ENCODE measurements around the gene RUVBL2. TPM values are rescaled to one million over a fixed set of nuclear protein-coding genes. Genes with fewer than 3 reads are reported as not detected.
A peak's percentile ranks its signal among the peaks of the same experiment; 100 is the strongest.

The RUVBL2 gene
- total RNA-seq, 2 donors from 2014 or later, result 39.3 to 50.0 TPM

GRCh38 chr19:49057636-49058234 lies 64.0 kb downstream of the RUVBL2 start, which contains the start of gene CGB7:
TSS of gene CGB7 (minus strand) at chr19:49057749. CDS start at chr19:49055375, 2,374 bp downstream.
- DNase-seq, result peak; percentile 85
- intact Hi-C loops (cut with DNase I), result no loop called here
- ATAC-seq, result peak; percentile 75 to 89

- DNase-seq (no peak), ATAC-seq (no peak)
- intact Hi-C loops (cut with DNase I), result no loop called here
Measured at GRCh38 chr19:49058562-49058961, 64.9 kb downstream of the RUVBL2 start.

- intact Hi-C loops (cut with DNase I), result no loop called here
- DNase-seq, result no peak
- no peak for ATAC-seq
Measured at GRCh38 chr19:49059053-49059452, 65.4 kb downstream of the RUVBL2 start.

GRCh38 chr19:49061000-49061399 lies 67.3 kb downstream of the RUVBL2 start:
- DNase-seq (no peak), ATAC-seq (no peak)
- intact Hi-C loops (cut with DNase I), result no loop called here

- ATAC-seq (no peak), DNase-seq (no peak)
- intact Hi-C loops (cut with DNase I), result no loop called here
Measured at GRCh38 chr19:49061445-49061844, 67.8 kb downstream of the RUVBL2 start.

GRCh38 chr19:49064029-49064629 lies 70.4 kb downstream of the RUVBL2 start:
- intact Hi-C loops (cut with DNase I), result no loop called here
- DNase-seq, result no peak
- ATAC-seq, result no peak

GRCh38 chr19:49064768-49065611 lies 71.3 kb downstream of the RUVBL2 start, which contains the start of gene NTF4:
TSS of gene NTF4 (minus strand) at chr19:49064818. CDS start at chr19:49061997, 2,821 bp downstream.
- ATAC-seq (peak; percentile 65 to 74), DNase-seq (no peak)
- intact Hi-C loops (cut with DNase I), result no loop called here

Small RNAs within 50 kb of the gene (microRNA-seq; reads per million reads assigned to microRNA genes)
- 0 reads per million in 2 donors for gene MIR6798

Other genes starting within 250 kb of the RUVBL2 start
- gene IZUMO1, start 247.0 kb upstream of the RUVBL2 start, total RNA-seq, result under 1 TPM; 0.29 to 0.92 TPM
- gene FUT1, start 241.2 kb upstream of the RUVBL2 start, total RNA-seq, result 1 to 10 TPM; 2.1 to 3.5 TPM
- gene FGF21, start 238.4 kb upstream of the RUVBL2 start, total RNA-seq, result not detected
- gene BCAT2, start 182.9 kb upstream of the RUVBL2 start, total RNA-seq, result 10 to 100 TPM; 29.8 to 37.7 TPM
- 1 to 10 TPM; 2.8 to 5.4 TPM for gene HSD17B14, start 157.4 kb upstream of the RUVBL2 start, total RNA-seq
- 10 to 100 TPM; 29.6 to 67.1 TPM for gene PLEKHA4, start 125.3 kb upstream of the RUVBL2 start, total RNA-seq
- 10 to 100 TPM; 67.2 to 78.6 TPM for gene PPP1R15A, start 121.5 kb upstream of the RUVBL2 start, total RNA-seq
- under 1 TPM in 1 of 2 donors, not detected in 1; 0.50 TPM for gene TULP2, start 95.1 kb upstream of the RUVBL2 start, total RNA-seq
- gene NUCB1, start 93.6 kb upstream of the RUVBL2 start, total RNA-seq, result 100 to 1,000 TPM; 279 to 342 TPM
- not detected for gene DHDH, start 60.2 kb upstream of the RUVBL2 start, total RNA-seq
- gene BAX, start 39.0 kb upstream of the RUVBL2 start, total RNA-seq, result 10 to 100 TPM; 28.8 to 36.1 TPM
- gene FTL, start 28.6 kb upstream of the RUVBL2 start, total RNA-seq, result 1,000 to 10,000 TPM; 1,813 to 2,086 TPM
- gene GYS1, start 578 bp upstream of the RUVBL2 start, total RNA-seq, result 10 to 100 TPM; 66.4 to 95.7 TPM
- under 1 TPM in 1 of 2 donors, not detected in 1; 0.55 TPM for gene LHB, start 23.2 kb downstream of the RUVBL2 start, total RNA-seq
- not detected for gene CGB3, start 30.4 kb downstream of the RUVBL2 start, total RNA-seq
- gene CGB2, start 38.0 kb downstream of the RUVBL2 start, total RNA-seq, result not detected
- gene CGB1, start 43.0 kb downstream of the RUVBL2 start, total RNA-seq, result not detected
- not detected for gene CGB5, start 50.0 kb downstream of the RUVBL2 start, total RNA-seq
- gene CGB8, start 55.2 kb downstream of the RUVBL2 start, total RNA-seq, result not detected
- under 1 TPM in 1 of 2 donors, not detected in 1; 0.29 TPM for gene CGB7, start 63.9 kb downstream of the RUVBL2 start, total RNA-seq
- 1 to 10 TPM in 1 of 2 donors, under 1 TPM in 1; 0.81 to 1.2 TPM for gene NTF4, start 70.9 kb downstream of the RUVBL2 start, total RNA-seq
- gene KCNA7, start 78.8 kb downstream of the RUVBL2 start, total RNA-seq, result 1 to 10 TPM; 2.4 to 3.0 TPM
- 100 to 1,000 TPM in 1 of 2 donors, 10 to 100 TPM in 1; 98.3 to 134 TPM for gene SNRNP70, start 91.6 kb downstream of the RUVBL2 start, total RNA-seq
- 10 to 100 TPM; 11.4 to 14.9 TPM for gene LIN7B, start 120.5 kb downstream of the RUVBL2 start, total RNA-seq
- gene C19orf73, start 125.3 kb downstream of the RUVBL2 start, total RNA-seq, result 1 to 10 TPM in 1 of 2 donors, under 1 TPM in 1; 0.47 to 1.6 TPM
- gene PPFIA3, start 125.7 kb downstream of the RUVBL2 start, total RNA-seq, result 10 to 100 TPM in 1 of 2 donors, 1 to 10 TPM in 1; 6.7 to 11.5 TPM
- gene HRC, start 161.5 kb downstream of the RUVBL2 start, total RNA-seq, result 100 to 1,000 TPM; 480 to 499 TPM
- 10 to 100 TPM; 24.4 to 30.6 TPM for gene TRPM4, start 163.9 kb downstream of the RUVBL2 start, total RNA-seq